GM18526 (cell line): ENCODE measurements around the gene BNC2.

Source experiments
- POLR2A ChIP-seq: IDR thresholded peaks from 3 replicates; pipeline ENCODE4 v1.6.1; 2011; ENCODE audit not compliant: insufficient read length; ENCODE audit errors: extremely low read depth

BNC2 gene

DNA sequence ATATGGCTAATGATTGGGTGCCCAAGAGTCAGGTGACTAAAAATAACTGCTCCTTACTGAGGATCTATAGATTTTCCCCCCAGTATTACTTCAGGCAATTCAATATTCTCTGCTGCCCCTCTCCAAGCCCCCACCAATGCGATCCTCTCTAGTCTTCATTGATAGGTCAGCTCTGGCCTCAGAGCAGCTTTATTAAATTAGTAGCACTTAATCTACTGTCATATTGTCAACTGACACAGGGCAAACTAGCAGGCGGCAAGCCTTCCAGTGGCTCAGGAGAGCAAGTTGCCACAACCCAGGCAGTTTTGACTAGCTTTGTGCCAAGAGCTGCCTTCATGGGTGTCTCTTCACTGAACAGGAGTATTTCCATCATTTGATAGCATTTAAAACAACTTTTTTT lies 462.9 kb downstream of the BNC2 start:
- TF ChIP-seq POLR2A: no peak

DNA sequence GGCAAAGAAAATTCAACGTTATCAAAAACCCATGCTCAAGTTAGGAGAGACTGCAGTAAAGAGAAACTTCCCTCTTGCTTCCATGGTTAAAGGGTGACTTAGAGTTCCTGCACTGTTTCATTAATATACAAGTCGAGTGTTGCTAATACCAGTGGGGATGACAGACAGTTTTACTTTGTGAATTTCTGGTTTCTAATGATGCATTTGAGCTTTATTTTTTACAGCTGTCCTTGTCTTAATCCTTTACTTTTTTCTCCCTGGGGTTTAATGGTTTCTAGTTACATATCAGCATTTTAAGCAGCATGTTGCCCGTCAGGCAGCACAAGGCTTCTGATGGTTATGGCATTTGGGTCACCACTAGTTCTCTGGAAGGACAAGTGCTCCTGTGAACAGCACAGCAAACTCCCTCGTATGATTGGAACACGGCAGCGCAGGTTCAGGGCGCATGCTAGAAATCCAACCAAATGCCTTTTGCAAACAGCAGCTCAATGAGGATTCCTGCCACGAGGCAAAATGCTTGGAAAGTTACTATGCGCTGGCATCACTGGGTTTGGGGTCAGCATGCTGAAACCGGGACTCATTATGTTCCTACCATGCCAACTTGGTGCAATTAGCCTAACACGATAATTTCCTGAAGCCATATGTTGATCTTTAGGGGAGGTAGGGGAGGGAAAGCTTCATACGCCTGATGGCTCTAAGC lies 463.8 kb downstream of the BNC2 start:
- no peak for TF ChIP-seq POLR2A

DNA sequence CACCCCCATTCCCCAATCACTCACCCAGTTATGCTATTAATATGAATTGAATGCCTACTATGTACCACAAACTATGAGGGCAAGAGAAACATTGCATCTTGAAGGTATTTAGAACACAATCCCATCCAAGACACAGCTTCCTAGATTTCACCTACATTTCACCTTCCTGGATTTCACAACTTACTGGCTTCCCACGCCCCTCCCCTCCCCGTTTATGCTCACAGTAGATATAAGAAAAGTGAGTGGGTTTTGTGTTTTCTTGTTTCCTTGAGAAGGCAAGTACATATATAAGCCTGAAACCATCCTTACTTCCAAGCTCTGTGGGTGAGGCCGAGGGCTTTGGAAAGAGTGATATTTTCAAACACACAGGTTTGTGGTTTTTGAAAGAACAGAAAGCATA lies 465.0 kb downstream of the BNC2 start:
- no peak for TF ChIP-seq POLR2A

DNA sequence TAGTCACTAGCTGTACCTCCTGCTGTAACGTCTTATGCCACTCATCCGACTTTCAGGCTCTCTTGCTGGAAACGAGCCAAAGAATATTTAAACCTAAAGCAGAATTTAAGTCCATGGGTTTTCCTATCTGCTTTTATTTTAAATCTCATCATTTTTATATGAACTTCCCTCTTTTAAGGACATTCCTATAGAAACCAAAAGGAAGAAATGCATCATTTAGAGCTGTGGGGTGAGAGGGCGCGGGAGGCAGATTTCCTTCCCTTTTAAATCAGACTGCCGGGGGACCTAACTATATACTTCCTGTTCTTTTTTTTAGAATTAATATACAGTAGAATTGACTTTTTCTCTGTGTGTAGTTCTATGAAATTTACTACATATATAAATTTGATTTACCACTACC lies 468.8 kb downstream of the BNC2 start:
- TF ChIP-seq POLR2A: no peak

DNA sequence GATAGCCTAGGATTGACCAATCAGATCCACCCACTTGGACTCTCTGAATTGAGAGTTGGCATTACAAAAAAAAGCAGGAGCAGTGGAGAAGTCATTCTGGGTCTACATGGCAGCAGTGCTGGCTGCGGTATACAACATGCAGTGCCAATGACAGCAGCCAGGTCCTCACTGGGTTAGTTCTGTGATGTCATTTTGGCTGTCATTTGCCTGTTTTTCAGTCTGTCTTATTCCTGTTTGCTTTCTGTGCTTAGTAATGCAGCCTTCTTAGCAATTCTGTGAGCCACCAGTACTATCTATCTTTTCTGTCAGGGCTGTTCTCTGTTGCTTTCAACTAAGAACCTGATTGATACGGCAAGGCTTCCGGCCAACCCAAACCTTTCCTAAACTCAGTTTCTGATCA lies 471.8 kb downstream of the BNC2 start:
- no peak for TF ChIP-seq POLR2A

DNA sequence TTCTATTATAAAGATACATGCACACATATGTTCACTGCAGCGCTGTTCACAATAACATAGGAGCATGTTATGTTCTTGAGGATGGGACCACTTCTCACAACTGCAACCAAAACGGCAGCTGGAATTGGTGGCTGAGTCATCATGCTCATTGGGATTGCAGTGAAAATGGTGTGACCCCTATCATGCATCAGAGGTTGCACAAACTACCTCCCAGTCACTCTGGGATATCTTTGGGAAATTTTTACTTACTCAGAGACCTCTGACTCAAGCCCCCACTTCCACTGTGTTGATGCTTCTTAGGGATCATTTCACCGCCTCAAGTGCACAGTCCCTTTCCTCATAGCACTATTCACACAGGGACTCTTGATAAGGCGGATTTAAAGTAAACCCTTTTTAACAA lies 474.1 kb downstream of the BNC2 start:
- TF ChIP-seq POLR2A: no peak

DNA sequence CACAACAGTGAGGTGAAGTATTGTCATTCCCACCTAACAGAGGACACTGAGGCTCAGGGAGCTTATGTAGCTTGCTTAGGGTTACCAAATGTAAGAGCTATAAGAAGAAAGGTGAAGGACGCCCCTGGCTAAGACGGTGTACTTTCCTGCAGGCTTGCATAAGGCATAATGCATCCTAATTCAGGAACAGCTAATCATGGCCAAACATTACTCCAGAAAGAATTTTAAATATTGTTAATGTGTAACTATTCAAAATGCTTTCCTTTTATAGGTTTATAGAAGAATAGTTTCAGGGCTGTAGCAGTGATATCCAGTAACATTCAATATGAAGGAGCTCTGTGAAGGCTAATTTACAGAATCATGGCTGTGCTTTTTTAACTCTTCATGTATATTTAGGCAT lies 479.1 kb downstream of the BNC2 start:
- TF ChIP-seq POLR2A: no peak

DNA sequence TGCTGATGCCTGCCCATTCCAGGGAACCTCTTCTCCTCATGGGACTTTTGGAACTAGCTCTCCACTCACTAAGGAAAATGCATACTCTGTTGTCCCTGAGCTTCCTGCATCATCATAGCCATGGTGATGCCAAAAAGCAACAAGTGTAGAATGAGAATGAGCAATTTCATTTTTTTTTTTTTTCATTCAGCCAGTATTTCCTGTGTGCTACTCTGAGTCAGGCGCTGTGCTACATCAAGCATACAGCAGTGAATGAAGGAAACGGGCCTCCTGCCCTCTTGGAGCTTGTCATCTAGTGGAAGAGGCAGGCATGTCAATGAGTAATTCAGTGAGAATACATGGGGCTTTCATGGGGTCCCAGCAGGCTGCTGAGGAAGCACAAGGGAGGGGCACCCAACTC lies 483.1 kb downstream of the BNC2 start:
- TF ChIP-seq POLR2A: no peak

DNA sequence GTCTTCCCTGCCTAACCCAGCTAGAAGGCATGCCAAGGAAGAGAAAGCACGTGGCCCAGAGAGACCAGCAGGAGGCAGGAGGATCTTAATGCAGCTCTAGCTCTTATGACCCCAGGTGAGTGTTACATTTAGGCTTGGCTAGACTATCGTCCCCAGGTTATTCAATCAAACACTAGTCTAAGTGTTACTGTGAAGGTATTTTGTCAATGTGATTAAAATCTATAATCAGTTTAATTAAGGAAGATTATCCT lies 483.7 kb downstream of the BNC2 start:
- TF ChIP-seq POLR2A: no peak

DNA sequence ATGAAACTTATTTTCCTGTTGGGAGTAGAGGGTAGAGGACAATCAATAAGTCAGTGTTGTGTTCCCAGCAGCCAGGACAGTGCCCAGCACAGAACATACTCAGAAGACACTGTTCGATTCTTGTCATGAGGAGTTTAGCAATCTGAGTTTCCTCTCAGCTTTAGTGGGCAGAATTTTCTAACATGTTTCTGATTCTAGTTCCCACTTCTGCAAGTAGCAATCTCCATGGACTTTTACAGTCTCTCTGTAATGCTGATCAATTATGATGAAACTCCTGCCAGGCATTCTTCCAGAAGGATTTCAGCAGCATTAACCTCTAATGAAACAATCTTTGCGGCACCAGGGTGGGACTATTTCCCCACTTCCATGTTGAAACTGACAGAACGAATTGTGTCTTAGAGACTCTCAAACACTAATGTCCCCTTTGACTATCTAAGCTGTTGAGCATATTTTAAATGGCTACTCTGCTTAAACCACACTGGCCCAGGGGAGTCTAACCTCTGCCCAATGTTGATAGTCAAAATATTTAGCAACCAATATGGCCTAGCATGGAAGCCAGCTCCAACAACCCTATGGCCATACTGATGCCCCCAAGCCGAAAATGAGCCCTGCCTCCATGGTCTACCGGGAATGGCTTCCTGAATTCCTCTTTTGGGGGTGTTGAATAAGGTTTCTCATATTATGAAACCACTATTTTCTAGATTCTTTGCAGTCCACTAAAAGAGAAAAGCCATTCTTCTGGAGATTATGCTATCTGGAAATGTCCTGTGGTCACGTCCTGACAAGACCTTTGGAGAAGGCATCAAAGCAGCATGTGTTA lies 484.3 kb downstream of the BNC2 start:
- no peak for TF ChIP-seq POLR2A

DNA sequence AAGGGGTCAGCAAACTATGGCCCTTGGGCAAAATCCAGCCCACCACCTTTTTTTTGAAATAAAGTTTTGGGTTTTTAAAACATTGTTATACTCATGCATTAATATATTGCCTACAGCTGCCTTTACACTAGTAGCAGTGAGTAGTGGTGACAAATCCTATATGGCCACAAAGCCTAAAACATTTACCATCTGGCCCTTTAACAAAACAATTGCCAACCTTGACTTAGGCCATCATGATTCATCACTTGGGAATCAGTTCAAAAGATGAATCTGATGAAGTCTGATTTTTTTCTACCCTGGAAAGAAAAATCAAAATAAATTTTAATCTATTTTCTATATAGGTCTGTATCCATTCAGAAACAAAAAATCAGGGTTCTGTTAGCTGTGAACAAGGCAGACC lies 484.9 kb downstream of the BNC2 start:
- TF ChIP-seq POLR2A: no peak

DNA sequence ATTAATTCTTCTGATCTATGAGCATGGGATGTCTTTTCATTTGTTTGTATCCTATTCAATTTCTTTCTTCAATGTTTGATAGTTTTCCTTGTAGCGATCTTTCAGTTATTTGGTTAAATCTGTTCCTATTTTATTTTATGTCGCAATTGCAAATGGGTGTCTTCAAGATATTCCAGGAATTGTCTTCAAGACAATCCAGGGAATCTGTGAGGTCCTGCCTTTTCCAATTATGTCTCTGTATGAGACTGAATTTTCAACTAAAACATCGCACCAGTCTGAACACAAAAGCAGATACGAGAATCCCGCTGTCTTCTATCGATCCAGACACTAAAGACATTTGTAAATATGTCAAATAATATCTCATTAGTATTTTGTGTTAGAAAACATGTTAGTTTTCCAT lies 485.5 kb downstream of the BNC2 start:
- TF ChIP-seq POLR2A: no peak

DNA sequence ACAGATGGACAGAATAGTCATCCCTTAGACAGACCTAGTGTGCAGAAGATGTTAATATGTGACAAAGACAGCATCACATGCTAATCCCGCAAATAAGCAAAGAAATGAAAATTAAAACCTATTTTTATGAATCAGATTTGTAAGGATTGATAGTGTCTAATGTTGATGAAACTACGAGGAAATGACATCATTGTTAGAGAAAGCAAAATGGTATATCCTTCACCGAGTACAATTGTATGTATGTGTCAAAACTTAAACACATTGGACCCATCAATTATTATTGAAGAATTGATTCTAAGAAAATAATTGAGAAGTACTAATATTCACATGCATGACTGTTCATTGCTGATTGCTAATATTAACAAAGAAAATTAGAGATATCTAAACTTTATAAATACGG lies 493.2 kb downstream of the BNC2 start:
- no peak for TF ChIP-seq POLR2A

DNA sequence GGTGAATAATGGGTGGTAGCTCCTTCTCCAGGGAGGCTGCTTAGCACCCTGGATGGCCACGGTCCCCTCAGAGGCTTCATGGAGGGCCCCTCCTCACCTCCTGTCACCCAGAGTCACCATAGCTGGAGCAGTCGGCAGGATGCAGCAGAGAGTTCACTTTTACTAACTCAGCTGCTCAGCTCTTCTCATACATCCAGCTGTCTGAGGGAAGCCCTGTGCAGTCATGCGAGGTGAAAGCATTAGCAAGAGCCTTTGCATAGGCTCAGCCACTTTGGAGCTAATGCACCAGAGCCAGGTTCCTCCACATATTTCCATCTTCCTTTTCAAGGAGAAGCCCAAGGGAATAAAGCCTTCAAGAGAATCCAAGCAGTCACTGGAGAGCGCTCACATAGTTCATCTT lies 499.2 kb downstream of the BNC2 start:
- no peak for TF ChIP-seq POLR2A

DNA sequence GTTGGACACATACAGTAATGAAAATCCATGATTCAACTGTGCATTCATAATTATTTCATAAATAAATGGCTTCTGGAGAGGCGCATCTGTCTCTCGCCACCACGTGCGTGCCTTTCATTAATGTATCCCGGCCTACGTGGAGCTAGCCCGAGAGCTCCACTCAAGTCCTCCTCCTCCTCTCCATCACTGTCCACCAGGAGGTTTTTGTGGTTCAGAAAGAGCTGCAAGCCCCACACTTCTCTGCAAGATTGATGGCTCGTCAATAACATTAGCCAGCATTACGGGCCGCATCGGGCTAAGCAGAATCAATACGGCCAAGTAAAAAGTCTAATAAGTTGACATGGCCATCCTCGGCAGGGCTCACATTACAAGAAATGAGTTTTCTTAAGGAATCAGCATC lies 499.8 kb downstream of the BNC2 start:
- no peak for TF ChIP-seq POLR2A

DNA sequence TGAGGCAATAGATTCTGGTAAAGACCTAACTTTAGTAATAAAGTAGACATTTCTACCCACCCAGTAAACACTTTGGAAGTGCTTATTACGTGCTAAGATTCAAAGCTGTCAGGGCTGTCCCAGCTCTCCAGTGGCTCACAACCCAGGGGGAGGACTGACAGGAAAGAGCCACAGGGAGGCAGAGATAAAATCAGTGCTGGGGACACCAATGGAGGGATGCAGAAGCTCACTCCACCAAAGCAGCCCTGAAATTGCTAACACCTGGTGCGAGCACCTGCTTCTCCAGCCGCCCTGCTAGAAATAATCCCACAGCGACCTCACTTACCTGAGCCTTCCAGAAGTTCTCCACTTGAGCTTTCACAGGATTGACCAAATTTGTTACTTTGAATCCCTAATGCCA lies 501.0 kb downstream of the BNC2 start:
- TF ChIP-seq POLR2A: no peak

DNA sequence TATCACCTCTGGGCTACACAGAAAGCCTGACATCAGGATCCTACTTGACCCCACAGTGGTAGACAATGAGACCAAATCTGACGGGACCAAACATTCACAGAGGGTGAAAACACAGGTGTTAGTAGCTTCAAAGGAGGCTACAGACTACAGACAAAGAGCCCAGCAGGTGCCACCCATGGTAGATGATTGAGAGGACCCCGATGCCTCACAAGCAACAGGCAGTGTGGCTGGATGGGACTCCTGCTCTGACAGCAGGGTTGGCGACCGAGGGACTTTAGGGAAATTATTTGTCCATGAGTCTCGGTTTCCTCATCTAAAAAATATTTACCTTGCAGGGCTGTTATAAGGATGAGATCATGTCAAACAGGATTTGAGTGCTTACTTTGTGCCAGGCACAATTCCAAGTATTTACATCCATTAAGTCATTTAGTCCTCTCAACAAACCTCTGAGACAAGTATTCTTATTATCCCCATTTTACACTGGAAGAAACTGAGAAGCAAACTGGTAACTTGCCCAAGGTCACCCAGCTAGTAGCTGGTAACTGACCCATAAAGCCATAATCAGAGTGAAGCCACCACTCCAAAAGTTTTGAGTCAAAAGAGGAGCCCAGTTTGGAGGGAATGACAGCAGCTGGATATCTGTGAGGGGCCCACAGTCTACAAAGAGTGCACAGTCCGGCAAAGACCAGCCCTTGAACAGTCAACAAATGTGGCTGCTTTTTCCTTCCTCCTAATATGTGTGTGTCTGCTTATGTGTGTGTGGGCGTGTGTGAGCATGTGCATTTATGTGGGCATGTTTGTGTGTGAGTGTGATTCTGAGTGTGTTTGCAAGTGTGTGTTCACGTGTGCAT lies 502.0 kb downstream of the BNC2 start:
- TF ChIP-seq POLR2A: no peak
